A673 (cell line): ENCODE results near the gene DDX42. TPM values are rescaled to one million over a fixed set of nuclear protein-coding genes. Genes with fewer than 3 reads are reported as not detected.

ENCODE experiments used
- BruUV-seq: library from RNA; stranded (reverse); fragments of 400-500 nt; replicated peaks from 2 replicates; lab custom pipeline; 2021; lab: Mats Ljungman, UMichigan
- CTCF ChIA-PET: fragments of 300-600 bp; sonication (Branson Sonifier 250); formaldehyde crosslinking; loops from one replicate; lab custom pipeline; 2022; ENCODE audit warnings: antibody characterized with exemption; lab: Charles Lee
- POLR2A ChIA-PET: fragments of 300-600 bp; sonication (Branson Sonifier 250); formaldehyde crosslinking; loops from one replicate; lab custom pipeline; 2022; ENCODE audit warnings: antibody characterized with exemption; ENCODE audit not compliant: low non-redundant PET; lab: Charles Lee
- DNase-seq: peaks from one replicate; pipeline ENCODE4 v3.0.0-alpha.2; 2015; ENCODE audit warnings: low spot score
- H3K27ac ChIP-seq: fragments of 200-600 bp; sonication (generic); 2 replicates; pipeline ENCODE4 v1.5.1; 2016; ENCODE audit warnings: mixed run types, low read depth, mild to moderate bottlenecking, mixed read lengths, antibody characterized with exemption, low read length; ENCODE audit not compliant: poor library complexity, severe bottlenecking
- H3K27me3 ChIP-seq: fragments of 200-600 bp; sonication (generic); replicated peaks from 2 replicates; pipeline ENCODE4 v1.6.1; 2017; ENCODE audit warnings: mixed run types, low read depth, mild to moderate bottlenecking, mixed read lengths, antibody characterized with exemption, low read length; ENCODE audit not compliant: insufficient read depth, poor library complexity
- H3K36me3 ChIP-seq: fragments of 200-600 bp; sonication (generic); 2 replicates; pipeline ENCODE4 v1.6.1; 2016; ENCODE audit warnings: mixed run types, mild to moderate bottlenecking, mixed read lengths, antibody characterized with exemption, low read length; ENCODE audit not compliant: insufficient read depth, poor library complexity, severe bottlenecking
- H3K4me1 ChIP-seq: fragments of 200-600 bp; sonication (generic); 2 replicates; pipeline ENCODE4 v1.6.1; 2017; ENCODE audit warnings: mixed run types, mild to moderate bottlenecking, mixed read lengths, antibody characterized with exemption, low read length; ENCODE audit not compliant: insufficient read depth, poor library complexity, severe bottlenecking
- H3K4me3 ChIP-seq: fragments of 200-600 bp; sonication (generic); 2 replicates; pipeline ENCODE4 v1.5.1; 2016; ENCODE audit warnings: low read depth, mixed run types, mild to moderate bottlenecking, mixed read lengths, low read length; ENCODE audit not compliant: poor library complexity, severe bottlenecking
- H3K9me3 ChIP-seq: fragments of 200-600 bp; sonication (generic); 2 replicates; pipeline ENCODE4 v1.6.1; 2016; ENCODE audit warnings: mixed run types, low read depth, mild to moderate bottlenecking, mixed read lengths, antibody characterized with exemption, low read length; ENCODE audit not compliant: poor library complexity, severe bottlenecking
- EZH2 ChIP-seq: fragments of 200-600 bp; sonication (generic); IDR thresholded peaks from 2 replicates; pipeline ENCODE4 v1.6.1; 2017; ENCODE audit warnings: borderline replicate concordance, low read depth, mild to moderate bottlenecking, mixed read lengths, antibody characterized with exemption, low read length; ENCODE audit not compliant: poor library complexity, severe bottlenecking
- intact Hi-C: fragments of 100-400 bp; cut with micrococcal nuclease; formaldehyde crosslinking; loops from one replicate; pipeline ENCODE4 v1.10.0; 2022; ENCODE audit not compliant: unreplicated experiment
- total RNA-seq: library from RNA; stranded (reverse); gene quantifications from 2 replicates; pipeline ENCODE4 v1.2.3, GENCODE V29; 2021
- TF ChIP-seq, protein P1 (sequence below): fragments of 300-800, 200-600 bp; sonication (generic); conservative IDR thresholded peaks from 2 replicates; pipeline ENCODE4 v1.5.1; 2017; ENCODE audit warnings: low read depth, mild to moderate bottlenecking, antibody characterized with exemption, low read length, moderate library complexity, mixed read lengths

The DDX42 gene
- total RNA-seq, 1 experiment from 2014 or later, result 148 TPM

- H3K36me3 ChIP-seq, result peaks cover 37% of the 10 kb centered on the region
- no peak for DNase-seq
- peaks cover 49% of the 10 kb centered on the region for H3K4me1 ChIP-seq
- TF ChIP-seq, protein P1, sequence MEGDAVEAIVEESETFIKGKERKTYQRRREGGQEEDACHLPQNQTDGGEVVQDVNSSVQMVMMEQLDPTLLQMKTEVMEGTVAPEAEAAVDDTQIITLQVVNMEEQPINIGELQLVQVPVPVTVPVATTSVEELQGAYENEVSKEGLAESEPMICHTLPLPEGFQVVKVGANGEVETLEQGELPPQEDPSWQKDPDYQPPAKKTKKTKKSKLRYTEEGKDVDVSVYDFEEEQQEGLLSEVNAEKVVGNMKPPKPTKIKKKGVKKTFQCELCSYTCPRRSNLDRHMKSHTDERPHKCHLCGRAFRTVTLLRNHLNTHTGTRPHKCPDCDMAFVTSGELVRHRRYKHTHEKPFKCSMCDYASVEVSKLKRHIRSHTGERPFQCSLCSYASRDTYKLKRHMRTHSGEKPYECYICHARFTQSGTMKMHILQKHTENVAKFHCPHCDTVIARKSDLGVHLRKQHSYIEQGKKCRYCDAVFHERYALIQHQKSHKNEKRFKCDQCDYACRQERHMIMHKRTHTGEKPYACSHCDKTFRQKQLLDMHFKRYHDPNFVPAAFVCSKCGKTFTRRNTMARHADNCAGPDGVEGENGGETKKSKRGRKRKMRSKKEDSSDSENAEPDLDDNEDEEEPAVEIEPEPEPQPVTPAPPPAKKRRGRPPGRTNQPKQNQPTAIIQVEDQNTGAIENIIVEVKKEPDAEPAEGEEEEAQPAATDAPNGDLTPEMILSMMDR, result no peak
- no peak for TF ChIP-seq EZH2
- ChIA-PET POLR2A (interaction anchor here (0.6 kb wide), 2 partner anchors 121 to 126 kb away, joined by 3 to 11 read pairs; no protein-coding TSS in a partner anchor), CTCF (interaction anchor here (0.5 kb wide), 1 partner anchor 492 kb away, joined by 3 read pairs; no protein-coding TSS in a partner anchor)
- H3K9me3 ChIP-seq, result no peaks in the 10 kb centered on the region
- H3K27me3 ChIP-seq, result no peaks in the 10 kb centered on the region
- peak overlapping the region; percentile 92 for H3K27ac ChIP-seq
- intact Hi-C loops, result no loop called here
- H3K4me3 ChIP-seq, result peak overlapping the region; percentile 6
- BruUV-seq, result no TSS peak
These were observed 64.1 kb downstream of the DDX42 start for GRCh38 chr17:63837962-63838600.

- CTCF ChIA-PET, result interaction anchor here (0.5 kb wide), 1 partner anchor 493 kb away, joined by 3 read pairs; no protein-coding TSS in a partner anchor
- TF ChIP-seq EZH2, result no peak
- TF ChIP-seq, protein P1, result no peak
- no TSS peak for BruUV-seq
- peaks cover 31% of the 10 kb centered on the region for H3K36me3 ChIP-seq
- peak; percentile 88 for DNase-seq
- peaks cover 49% of the 10 kb centered on the region for H3K4me1 ChIP-seq
- H3K27me3 ChIP-seq, result no peaks in the 10 kb centered on the region
- POLR2A ChIA-PET, result interaction anchor here (0.6 kb wide), 2 partner anchors 122 to 126 kb away, joined by 3 to 11 read pairs; no protein-coding TSS in a partner anchor
- peak overlapping the region; percentile 6 for H3K4me3 ChIP-seq
- intact Hi-C loops, result no loop called here
- peak overlapping the region; percentile 92 for H3K27ac ChIP-seq
- no peaks in the 10 kb centered on the region for H3K9me3 ChIP-seq
These were observed 64.7 kb downstream of the DDX42 start for GRCh38 chr17:63838631-63839171.

DNA sequence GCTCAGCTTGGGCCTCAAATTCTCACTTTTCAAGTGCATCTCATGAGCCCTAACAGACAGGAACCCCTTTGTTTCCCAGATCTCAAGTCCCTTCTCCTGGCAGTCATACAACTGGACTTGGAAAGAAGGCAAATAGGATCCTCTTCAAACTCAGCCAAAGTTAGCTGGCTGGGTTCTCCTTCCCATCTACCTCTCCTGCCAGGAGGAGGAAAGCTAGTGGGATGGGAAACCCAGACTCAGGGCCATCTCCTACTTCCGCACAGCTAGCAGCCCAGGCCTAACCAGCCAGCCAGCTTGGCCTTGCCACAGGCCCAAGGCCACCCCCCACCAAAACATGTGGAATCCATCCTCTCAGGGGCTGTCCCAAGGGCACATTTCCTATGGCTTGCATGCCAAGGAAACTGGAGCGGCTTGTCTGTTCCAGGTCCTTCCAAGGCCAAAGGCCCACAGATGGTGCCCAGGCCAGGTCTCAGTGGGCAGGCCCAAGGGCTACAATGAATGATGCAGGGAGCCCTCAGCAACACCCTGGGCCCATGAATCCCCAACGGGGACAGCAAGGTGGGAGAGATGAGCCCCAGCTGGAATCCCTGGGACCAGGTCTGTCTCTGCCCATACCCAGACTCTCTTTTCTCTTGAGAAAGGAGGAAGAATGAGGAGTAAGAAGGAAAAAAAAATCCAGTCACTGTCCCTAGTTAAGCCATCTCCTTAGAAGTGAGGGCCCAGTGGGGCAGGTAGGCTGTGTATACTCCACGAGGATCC, 66.8 kb downstream of the DDX42 start:
- DNase-seq, result no peak
- peak overlapping the region; percentile 92 for H3K27ac ChIP-seq
- TSS peak; percentile 29 for BruUV-seq
- peaks cover 15% of the 10 kb centered on the region for H3K36me3 ChIP-seq
- intact Hi-C loops, result no loop called here
- H3K9me3 ChIP-seq, result no peaks in the 10 kb centered on the region
- TF ChIP-seq, protein P1, result no peak
- TF ChIP-seq EZH2, result no peak
- peak overlapping the region; percentile 95 for H3K4me3 ChIP-seq
- no peaks in the 10 kb centered on the region for H3K27me3 ChIP-seq
- ChIA-PET CTCF (no interaction called here), POLR2A (no interaction called here)
- H3K4me1 ChIP-seq, result peaks cover 39% of the 10 kb centered on the region
